Endothelial cell of umbilical vein (primary cell): ENCODE measurements around the gene CHST11.

Source experiments
- CTCF ChIP-seq, 2 donors: IDR thresholded peaks; 1 replicate in 1 of 2; 2 replicates in 1 of 2; pipeline ENCODE4 v1.5.1; 2011; ENCODE audit warnings: low read length in 2 of 2, mild to moderate bottlenecking in 2 of 2, moderate library complexity in 2 of 2, control low read depth in 1 of 2, inconsistent platforms in 1 of 2, low read depth in 1 of 2; ENCODE audit not compliant: insufficient read depth in 1 of 2; ENCODE audit errors: extremely low read depth in 1 of 2
- EZH2 ChIP-seq: IDR thresholded peaks from 2 replicates; pipeline ENCODE4 v1.6.1; 2012; ENCODE audit warnings: borderline replicate concordance, low read depth, mild to moderate bottlenecking, moderate library complexity, low read length, inconsistent platforms; ENCODE audit not compliant: severe bottlenecking
- FOS ChIP-seq: IDR thresholded peaks from 2 replicates; pipeline ENCODE4 v1.6.1; 2011; ENCODE audit warnings: mild to moderate bottlenecking, low read length, moderate library complexity, borderline replicate concordance; ENCODE audit not compliant: insufficient read depth
- GATA2 ChIP-seq: IDR thresholded peaks from 2 replicates; pipeline ENCODE4 v1.7.0; 2011; ENCODE audit warnings: low read depth, mild to moderate bottlenecking, moderate library complexity, mixed read lengths, low read length; ENCODE audit not compliant: insufficient read length, insufficient read depth
- JUN ChIP-seq: IDR thresholded peaks from 2 replicates; pipeline ENCODE4 v1.6.1; 2011; ENCODE audit warnings: borderline replicate concordance, low read depth; ENCODE audit not compliant: insufficient read length, insufficient read depth
- MAX ChIP-seq: IDR thresholded peaks from 2 replicates; pipeline ENCODE4 v1.6.1; 2011; ENCODE audit not compliant: insufficient read depth, insufficient read length
- MYC ChIP-seq: IDR thresholded peaks from one replicate; pipeline ENCODE4 v1.6.1; 2011; ENCODE audit warnings: mild to moderate bottlenecking, low read depth, low read length
- POLR2A ChIP-seq: IDR thresholded peaks from 2 replicates; pipeline ENCODE4 v1.6.1; 2012; ENCODE audit warnings: low read depth, mild to moderate bottlenecking, control low read depth, low read length
- POLR2AphosphoS5 ChIP-seq: IDR thresholded peaks from 2 replicates; pipeline ENCODE4 v1.6.1; 2012; ENCODE audit warnings: low read depth, mild to moderate bottlenecking, control low read depth, low read length, moderate library complexity; ENCODE audit not compliant: insufficient read depth

DNA sequence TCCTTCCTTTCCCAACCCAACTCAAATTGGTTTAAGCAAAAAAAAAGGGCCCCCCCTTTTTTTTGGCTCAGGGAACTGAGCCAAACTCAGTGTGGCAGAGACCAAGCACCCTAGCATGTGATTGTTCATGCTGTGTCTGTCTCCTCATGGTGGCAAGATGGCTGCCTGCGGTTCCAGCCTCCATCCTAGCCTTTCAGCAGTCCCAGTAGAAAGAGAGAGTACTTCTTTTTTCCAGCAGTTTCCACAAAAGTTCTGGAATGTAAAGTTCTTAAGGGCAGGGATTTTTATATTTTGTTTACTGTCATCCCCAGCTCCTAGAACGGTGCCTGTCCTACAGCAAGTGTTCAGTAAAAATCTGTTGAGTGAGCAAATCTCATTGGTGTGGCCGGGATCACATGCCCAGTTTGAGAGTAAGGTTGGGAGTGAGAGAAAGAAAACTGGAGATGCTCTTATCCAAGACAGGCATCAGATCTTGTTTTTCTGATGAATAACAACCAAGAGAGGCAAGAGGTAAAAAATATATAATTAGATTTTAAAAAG is 22.4 kb downstream of the CHST11 start:
- TF ChIP-seq MAX (no peak), POLR2AphosphoS5 (no peak), EZH2 (no peak), CTCF (IDR thresholded peaks at IDR 0.05; ENCODE audit: extremely low read depth in 1 of 2, insufficient read depth in 1 of 2, low read depth in 1 of 2, low read length in 2 of 2) (no peak), JUN (no peak), FOS (no peak), POLR2A (no peak), GATA2 (no peak), MYC (no peak)
